GM21381 (cell line): ENCODE measurements around the gene NPIPA1.
"Not testable (repeated sequence)": the region's sequence is repeated elsewhere in the genome, so short reads cannot be mapped to it uniquely, and the experiment has no call there.

ENCODE experiments used
- ATAC-seq: cut with Tn5 transposase; IDR thresholded peaks from one replicate; pipeline ENCODE4 v1.9.1; 2021; ENCODE audit warnings: mild to moderate bottlenecking, moderate library complexity; ENCODE audit not compliant: unreplicated experiment

Gene NPIPA1

GRCh38 chr16:14929176-14929575 is 8.1 kb upstream of the NPIPA1 start:
- not testable (repeated sequence) for ATAC-seq

GRCh38 chr16:14930246-14930645 is 7.0 kb upstream of the NPIPA1 start:
- ATAC-seq, result not testable (repeated sequence)

- ATAC-seq, result not testable (repeated sequence)
These were observed 6.3 kb upstream of the NPIPA1 start for GRCh38 chr16:14930971-14931370.

- not testable (repeated sequence) for ATAC-seq
These were observed 4.5 kb upstream of the NPIPA1 start for GRCh38 chr16:14932581-14933375.

- ATAC-seq, result not testable (repeated sequence)
These were observed 751 bp downstream of the NPIPA1 start for GRCh38 chr16:14937994-14938393.

- not testable (repeated sequence) for ATAC-seq
These were observed 5.4 kb downstream of the NPIPA1 start for GRCh38 chr16:14942686-14943085.

- no peak for ATAC-seq
These were observed 18.4 kb downstream of the NPIPA1 start for GRCh38 chr16:14955546-14956231.

- ATAC-seq, result no peak
These were observed 20.5 kb downstream of the NPIPA1 start for GRCh38 chr16:14957576-14958322.

GRCh38 chr16:14958323-14958600 is 21.0 kb downstream of the NPIPA1 start:
- no peak for ATAC-seq

- ATAC-seq, result no peak
These were observed 21.7 kb downstream of the NPIPA1 start for GRCh38 chr16:14958970-14959369.

- ATAC-seq, result no peak
These were observed 24.4 kb downstream of the NPIPA1 start for GRCh38 chr16:14961405-14962186.

GRCh38 chr16:14963281-14964173 is 26.3 kb downstream of the NPIPA1 start:
- ATAC-seq, result no peak

GRCh38 chr16:14965328-14965727 is 28.1 kb downstream of the NPIPA1 start:
- no peak for ATAC-seq

- not testable (repeated sequence) for ATAC-seq
These were observed 32.6 kb downstream of the NPIPA1 start for GRCh38 chr16:14969795-14970194.

- not testable (repeated sequence) for ATAC-seq
These were observed 34.5 kb downstream of the NPIPA1 start for GRCh38 chr16:14971621-14972228.

- not testable (repeated sequence) for ATAC-seq
These were observed 36.6 kb downstream of the NPIPA1 start for GRCh38 chr16:14973785-14974322.

- not testable (repeated sequence) for ATAC-seq
These were observed 37.0 kb downstream of the NPIPA1 start for GRCh38 chr16:14974331-14974655.

- peak; percentile 93 for ATAC-seq
These were observed 37.6 kb downstream of the NPIPA1 start, which contains the start of gene PDXDC1 for GRCh38 chr16:14974656-14975417. PDXDC1 (plus strand) TSS chr16:14975026; CDS start chr16:14975200, 174 bp downstream.
